Measurements from ENCODE around the gene MEGF6.

The MEGF6 gene

DNA sequence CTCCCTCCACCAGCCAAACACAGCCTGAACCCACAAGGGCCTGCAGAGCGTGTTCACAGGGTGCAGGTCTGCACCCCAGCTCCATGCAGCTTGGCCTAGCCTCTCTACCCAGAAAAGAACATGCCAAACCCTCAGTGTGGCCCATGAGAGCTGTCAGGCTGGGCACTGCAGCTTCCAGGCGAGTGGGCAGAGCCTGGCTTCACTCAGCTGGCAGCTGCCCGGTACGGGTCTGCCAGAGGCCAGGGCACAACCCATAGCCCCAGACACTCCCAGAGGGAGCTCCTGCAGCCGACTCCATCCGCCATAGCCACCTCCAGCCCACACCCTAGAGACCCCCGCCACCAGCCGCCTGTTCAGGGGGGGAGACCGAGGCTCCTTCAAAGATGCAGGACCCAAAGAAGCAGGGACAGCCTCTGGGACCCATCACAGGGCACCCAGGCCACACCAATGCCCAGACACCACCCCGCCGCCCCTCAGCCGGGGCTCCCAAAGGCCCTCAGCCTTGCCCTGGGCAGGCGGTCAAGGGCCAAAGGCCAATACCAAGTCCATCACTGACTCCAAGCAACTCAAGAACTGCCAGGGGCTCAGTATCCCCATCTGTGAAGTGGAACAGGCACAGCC lies 42.4 kb downstream of the MEGF6 start:
- no peak for DNase-seq

DNA sequence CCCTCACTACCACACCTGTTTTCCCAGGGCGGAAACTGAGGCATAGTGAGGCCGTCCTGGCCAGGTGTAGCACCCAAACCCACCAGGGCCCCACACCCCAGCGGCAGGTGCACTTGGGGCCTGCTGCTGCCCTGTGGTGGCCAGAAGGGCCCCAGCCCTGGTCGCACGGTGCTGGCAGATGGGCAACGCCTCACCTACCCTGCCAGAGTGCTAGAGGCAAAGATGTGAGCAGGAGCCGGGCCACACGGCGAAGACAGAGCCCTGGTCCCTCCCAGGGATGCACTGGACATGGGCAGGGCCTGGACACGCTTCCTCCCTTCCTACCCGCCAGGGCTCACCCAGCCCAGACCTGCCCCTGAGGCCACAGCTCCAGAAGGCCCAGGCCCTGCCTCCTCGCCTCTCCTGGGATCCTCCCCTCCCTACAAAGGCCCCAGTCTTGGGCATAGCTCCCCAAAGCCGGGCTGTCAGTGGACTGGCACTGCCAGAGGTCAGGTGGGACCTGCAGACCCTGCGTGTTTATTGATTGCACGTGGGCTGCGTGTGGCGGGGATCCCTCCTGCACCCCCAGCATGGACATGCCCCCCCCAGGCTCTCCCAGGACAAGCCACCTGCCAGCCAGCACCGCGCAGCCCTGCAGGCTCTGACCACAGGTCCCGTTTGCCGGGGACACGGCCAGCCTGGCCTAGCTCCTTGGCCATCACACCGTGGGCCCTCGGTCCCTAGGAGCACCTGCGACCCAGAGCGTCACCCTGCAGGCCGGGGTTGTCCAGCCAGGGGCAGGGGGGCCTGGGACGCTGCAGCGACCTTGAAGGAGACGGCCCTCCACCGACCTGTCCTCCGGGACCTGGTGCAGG lies 44.1 kb downstream of the MEGF6 start:
- no peak for DNase-seq

DNA sequence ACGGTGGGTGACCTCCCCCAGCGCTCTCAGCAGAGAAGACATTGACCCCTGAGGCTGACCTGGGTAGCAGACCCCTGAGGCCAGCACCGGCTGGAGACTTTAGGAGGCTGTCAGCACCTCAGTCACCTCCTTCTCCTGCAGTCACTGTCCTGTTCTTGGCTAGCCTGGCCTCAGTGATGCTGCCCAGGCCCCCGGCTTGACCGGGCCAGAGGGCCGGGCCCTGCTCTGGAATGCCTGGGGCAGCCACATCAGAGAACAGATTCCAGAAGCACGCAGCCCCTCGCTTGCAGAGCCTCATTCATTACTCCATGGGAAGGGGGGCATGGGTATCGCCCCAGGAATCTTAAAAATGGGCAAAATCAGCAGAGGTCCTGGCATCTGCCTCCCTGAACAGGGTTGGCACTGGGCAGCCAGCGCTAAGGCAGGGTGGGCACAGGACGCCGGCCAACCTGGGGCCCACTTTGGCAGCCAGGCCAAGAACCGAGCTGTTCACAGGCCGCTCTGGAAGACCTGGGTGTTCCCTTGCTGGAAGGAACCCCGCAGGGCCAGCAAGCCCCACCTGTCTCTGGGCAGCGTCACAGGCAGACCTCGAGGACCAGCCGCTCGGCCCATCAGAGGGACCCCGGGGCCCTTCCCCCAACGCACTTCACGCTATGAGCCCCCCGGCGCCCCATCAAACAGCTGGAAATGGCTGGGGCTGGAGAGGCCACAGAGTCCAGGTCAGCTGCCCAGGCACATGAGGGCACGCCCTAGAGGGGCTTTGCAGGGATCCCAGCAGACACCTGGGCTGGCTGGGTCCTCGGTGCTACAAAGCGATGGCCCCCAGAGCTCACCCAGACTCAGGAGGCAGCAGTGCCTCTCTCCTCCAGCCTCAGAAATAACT lies 45.1 kb downstream of the MEGF6 start:
- DNase-seq: no peak

DNA sequence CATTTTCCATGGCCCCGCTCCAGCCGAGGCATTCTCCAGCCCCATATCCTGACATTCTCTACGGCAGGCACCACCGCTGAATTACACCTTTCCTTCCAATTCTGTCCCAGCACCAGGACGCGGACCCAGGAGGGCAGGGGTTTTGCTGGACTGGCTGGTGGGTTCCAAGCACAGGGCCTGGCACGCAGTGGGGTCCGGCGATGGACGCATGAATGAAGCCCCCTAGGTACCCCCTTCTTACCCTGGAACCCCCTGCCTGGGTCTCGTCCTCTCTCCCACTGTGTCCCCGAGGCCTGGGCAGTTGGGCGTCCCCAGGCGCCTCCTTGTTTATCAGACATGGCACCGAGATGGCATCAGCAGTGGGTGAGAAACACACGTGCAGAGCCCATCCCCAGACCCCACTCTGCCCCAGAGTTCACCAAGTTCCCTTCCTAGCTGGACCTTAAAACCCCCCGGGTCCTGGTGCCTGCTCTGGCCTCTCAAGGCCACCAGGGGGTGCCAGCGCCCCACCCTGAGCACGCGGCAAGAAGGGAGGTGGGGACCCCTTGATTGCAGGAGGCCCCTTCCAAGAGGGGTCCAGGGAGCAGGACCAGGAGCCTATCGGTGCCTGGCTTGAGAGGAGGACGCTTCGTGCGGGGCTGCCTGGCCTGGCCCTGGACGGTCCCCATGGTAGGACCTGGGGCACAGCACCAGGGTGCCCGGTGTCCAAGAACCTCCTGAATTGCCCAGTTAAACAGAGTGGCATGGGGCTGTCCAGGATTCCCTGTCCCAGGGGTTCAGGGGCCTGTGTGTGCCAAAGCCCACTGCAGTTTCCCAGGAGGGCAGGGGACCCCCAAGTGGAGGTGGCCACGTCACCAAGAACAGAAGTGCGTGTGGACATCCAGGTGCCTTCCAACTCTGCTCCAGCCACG lies 46.1 kb downstream of the MEGF6 start:
- no peak for DNase-seq

DNA sequence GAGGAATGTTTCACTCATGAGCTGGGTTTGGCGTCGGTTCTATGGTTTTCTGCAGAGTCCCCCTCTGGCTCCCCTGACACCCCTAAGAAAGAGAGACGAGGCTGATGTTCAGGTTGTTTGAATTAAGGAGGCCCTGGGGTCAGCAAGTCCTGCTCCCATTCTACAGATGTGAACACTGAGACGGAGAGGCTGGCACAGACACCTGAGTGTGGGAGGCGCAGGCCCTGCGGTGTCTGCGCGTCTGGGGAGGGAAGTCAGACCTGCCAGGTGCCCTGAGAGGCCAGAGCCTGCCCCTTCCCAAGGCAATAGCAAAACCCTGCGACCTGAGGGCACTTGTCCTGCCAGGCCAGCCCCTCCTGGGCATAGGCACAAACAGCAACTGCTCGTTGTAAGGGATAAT lies 47.7 kb downstream of the MEGF6 start:
- no peak for DNase-seq

DNA sequence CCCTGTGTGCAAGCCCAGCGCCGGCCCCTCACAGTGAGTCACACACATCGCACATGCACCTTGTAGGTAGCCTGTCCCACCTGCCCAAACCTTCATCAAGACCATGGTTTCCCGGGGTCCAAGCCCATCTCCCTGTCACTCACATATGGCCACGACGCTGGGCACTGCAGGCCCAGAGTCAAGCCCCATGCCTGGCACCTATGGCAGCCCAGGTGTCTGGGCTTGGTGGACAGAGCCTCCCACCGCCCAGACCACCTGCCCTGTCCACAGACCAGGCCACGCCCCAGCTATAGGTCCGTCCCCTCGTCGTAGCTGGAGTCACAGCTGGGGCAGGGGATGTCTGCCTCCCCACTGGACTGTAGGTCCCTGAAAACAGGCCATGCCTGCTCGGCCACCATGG lies 48.2 kb downstream of the MEGF6 start:
- no peak for DNase-seq

DNA sequence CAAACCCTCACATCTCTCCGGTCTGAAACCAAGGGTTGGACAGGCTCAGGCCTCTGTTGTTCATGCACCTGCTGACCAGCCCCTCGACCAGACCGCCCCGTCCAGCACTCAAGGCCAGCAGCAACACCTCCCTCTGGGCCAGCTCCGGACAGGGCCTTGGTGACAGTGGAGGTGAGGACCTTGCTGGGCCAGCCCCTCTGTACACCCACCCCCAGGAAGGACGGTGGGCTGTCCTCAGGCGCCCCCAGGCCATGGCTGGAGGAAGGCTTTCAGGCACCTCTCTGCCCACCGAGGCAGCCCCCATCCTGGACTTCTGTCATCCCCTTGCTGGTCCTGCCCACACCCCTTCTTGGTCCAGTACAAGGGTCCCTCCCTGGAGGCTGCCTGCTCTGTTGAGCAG lies 48.6 kb downstream of the MEGF6 start:
- DNase-seq: no peak

DNA sequence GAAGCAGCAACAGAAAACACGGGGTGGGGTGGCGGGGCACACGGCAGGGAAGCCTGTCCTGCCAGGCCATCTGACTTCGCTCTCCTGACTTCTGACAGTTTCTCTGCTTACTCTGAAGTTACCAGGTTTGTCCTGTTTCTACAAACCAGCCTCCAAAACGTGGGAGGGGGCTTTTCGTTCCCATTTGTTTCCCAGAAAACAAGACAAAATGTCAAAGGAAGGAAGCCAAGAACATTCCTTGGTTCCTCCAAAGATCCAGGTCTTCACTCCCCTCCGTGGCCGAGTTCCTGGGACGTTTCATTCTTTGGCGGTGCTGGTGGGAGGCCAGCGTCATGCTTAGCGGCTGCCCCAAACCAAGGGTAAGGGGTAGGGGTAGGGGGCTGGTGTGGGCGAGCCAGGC lies 49.6 kb downstream of the MEGF6 start:
- no peak for DNase-seq

DNA sequence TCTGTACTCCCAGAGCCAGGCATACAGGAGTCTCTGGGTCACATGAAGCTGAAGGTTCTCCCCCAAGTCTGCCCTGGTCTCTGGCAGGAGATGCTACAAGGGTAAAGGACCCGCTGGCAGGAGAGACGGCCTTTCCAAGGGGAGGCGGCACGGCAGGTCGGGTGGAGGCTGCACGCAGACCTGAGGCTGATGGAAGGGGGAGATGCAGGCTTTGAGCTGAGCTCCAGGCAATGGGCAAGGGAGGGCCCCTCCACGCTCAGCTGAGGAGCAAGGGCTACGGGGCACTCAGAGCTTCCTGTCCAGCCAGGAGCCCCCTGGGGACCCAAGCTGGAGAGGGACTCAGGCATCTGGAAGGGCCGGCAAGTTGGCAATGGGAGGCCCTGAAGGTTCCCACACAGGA lies 50.3 kb downstream of the MEGF6 start:
- no peak for DNase-seq

DNA sequence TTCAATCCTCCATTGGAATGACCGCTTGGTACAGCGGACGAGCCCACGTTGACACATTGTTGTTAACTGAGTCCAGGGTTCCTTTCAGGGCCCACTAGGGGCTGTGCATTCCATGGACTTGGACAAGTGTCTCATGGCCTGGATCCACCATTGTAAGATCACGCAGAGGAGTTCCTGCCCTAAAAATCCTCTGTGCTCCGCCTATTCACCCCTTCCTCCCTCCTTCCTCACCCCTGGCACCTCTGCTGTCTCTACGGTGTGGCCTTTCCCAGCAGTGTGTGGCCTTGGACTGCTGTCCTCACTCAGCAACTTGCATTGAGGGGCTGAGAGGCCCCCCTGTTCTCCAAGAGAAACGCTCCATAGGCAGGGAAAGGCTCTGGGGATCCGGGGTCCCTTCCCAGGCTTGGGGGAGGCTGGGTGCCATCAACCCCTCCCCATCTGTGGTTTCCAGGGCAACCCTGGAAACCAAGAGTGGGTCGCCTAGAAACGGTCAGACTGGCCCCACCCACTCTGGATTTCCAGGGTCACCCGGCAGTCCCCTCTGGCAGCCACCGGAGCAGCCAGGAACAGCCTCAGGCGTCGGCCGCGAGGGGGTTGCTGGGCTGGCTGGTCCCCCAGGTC lies 50.9 kb downstream of the MEGF6 start:
- DNase-seq: no peak

DNA sequence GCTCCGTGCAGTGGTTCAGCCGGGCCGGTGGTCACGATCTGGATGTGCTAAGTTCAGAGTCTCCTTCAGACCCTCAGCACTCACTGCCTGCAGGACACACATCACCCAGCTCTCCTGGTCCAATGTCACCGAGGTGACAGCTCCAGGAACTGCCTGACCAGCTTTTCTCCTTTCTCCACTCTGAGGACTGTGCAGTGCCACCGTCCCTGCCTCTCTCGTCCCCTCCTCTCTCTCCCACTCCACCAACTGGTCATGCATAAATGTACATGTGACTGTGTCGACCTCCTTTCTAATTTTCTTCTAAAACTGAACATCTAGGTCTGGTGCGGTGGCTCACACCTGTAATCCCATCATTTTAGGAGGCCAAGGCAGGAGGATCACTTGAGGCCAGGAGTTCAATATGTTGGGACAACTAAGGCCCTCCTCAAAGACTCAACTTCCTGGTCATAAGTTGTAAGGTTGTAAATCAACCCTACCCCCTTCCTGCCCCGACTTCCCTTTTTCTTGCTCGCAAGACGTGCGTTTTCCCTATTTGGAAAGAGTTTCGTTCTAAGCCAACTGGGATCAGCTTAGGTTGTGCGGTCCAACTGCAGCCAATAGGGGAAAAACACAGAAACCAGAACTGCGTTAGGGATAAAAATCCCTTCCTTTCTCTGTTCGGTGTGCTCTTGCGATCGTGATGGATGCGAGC lies 53.1 kb downstream of the MEGF6 start:
- no peak for DNase-seq

DNA sequence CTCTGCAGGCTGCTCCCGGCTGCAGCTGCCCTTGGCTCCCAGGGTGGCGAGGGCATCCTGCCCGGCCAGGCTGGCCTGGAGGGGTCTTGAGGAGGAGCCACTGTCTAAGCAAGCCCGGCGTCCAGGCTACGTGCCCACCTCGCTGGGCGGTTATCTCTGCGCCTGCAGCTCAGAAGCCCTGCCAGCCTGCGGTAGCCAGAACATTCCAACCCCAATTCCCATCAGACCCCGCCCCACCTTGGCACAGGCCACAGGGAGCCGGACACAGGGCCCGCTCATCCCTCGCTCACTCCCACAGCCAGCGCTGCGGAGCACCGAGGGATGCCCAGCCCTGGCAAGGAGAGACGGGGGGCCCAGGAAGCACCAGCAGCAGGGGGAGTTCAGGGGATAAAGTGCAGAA lies 53.9 kb downstream of the MEGF6 start:
- no peak for DNase-seq

DNA sequence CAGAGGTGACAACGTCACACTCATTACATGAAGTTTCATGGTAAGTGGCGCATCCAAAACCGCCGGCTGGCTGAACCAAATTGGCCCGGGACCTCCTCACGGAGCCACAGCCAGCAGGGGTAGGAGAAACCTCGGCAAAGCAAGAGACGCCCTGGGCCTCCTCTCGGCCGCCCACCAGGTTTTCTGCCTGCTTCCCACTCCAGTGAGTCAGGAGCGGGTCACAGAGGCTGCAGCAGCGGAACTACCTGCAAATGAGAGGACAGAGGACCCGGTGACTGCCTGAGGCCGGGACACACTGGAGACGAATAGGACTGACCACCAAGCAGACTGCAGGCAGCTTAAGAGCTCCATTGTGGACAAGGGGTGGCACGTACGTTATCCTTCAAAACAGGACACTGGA lies 55.0 kb downstream of the MEGF6 start:
- no peak for DNase-seq

DNA sequence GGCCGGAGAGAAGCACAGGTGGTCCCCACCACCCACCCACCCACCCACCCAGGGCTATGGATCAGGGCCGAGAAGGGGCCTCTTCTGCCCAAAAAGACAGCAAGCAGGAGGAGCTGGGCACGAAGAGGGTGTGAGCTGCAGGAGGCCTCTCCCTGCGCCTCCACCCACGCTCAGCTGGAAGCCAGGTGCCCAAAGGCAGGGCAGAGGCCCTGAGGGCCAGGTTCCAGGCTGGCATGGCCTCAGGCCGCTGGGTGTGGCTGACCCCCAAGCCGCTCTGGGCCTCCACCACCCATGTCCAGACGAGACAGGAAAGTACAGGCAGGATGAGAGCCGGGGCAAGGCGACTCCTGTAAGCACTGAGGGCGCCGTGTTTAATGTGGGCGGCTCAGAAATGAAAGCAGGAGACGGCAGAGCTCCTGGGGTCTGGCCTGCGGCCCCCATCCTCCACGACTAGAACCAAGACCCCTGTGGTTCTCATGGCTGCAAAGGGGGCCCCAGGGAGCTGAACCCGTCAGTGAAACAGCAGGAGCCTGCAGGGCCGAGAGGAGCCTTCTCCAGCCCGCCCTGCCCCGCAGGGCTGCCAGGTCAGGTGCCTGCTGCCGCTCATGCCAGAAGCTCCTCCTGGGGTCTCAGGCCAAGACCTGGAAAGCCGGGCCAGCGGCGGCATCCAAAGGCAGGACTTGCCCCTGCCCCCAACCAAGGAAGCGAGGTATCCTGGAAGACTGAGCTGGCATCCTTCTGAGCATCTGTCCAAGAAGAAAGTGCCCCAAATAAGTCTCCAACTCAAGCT lies 56.0 kb downstream of the MEGF6 start:
- DNase-seq: no peak

DNA sequence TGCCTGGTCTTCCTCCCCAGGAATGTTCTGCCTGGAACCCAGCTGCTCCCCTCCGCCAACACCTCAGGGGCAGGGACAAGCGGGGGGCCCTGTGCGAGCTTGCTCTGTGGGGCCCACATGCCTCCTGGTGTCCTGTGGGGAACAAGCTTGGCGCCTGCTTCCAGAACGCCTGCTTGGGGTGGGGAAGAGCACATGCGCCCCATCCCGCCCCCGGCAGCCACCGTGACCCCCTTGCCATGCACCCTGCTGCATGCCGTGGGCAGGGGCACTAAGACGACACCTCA lies 57.4 kb downstream of the MEGF6 start:
- DNase-seq: no peak

DNA sequence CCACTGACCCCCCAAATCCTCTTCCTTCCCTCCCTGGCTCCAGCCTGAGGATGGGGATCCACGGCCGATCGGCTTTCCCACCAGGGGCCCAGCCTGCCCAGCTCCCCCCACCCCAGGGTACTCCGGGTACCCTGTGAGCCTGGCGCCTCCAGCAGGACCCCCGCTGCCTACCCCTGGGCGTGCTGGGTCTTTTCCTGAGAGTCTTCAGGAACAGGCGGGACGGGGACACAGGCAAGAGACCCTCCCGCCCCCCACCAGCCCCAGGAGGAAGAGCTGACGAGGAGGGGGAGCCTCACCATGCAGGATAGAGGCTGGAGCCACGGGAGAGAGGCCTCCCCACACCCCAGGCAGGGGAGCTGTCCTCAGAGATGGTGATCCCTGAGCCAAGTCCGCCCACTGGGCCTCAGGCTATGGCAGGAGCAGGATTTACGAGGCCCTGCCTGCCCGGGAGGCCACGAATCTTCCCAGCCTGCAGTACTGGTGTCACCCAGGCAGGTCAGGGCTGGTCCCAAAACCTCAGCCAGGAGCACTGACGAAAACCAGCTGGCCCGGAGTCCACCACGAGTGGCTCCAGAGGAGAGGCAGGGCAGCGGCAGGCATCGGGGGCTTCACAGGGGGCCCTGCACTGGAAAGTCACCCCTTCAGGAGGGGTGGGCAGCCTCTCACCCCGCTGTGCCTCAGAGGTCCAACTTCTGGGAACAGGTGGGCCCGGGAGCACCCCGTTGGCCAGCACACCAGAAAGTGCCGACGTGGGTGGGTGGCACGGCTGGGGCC lies 58.0 kb downstream of the MEGF6 start:
- DNase-seq: no peak

DNA sequence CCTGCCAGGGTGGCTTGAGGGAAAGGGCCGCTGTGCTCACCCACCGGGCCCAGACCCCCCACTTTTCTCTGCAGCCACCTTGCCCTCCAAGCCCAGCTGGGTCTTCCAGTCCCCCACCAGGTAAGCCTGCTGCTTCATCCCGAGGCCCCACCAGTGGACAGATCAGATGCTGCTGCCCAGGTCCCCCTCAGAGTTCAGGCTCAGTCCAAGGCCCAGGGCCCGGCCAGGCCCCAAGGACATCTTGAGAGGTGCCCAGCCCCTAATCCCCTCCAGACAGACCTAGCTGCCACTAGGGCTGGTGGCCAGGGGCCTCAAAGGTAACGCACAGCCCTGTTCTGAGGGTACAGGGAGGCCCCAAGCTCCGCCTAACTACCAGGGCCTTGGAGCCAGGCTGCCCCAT lies 58.6 kb downstream of the MEGF6 start:
- DNase-seq: no peak

DNA sequence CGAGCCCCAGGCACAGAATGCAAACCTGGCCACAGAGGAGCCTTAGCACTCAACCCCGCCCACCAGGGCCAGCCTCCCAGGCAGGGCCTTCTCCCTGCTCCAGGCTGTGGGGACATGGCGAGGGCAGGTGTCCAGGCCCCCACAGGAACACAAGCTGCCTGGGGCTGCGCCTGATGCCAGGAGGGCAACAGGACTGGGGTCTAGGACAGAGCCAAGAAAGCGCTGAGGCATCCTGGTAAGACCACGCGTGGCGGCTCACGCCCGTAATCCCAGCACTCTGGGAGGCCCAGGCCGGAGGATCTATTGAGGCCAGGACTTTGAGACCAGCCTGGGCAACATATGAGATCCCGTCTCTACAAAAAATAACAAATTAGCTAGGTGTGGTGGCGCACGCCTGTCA lies 59.1 kb downstream of the MEGF6 start:
- DNase-seq: no peak

DNA sequence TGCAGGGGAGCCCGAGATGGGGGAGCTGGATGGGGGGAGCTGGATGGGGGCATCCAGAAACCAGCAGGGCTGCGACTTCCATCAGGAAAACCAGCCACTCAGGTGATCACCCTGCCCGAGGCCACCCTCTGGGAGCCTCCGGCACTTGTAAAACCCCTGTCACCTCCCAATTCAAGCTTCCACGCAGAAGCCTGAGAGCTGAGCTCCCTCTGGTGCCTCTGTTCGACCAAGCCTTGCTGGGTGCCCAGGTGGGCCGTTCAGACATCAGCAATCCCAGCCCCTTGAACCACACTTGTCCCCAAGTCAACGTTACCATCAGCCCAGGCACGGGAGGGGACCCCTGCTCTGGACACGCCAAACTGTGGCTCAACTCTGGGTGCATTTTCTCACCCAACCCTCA lies 59.6 kb downstream of the MEGF6 start:
- no peak for DNase-seq

DNA sequence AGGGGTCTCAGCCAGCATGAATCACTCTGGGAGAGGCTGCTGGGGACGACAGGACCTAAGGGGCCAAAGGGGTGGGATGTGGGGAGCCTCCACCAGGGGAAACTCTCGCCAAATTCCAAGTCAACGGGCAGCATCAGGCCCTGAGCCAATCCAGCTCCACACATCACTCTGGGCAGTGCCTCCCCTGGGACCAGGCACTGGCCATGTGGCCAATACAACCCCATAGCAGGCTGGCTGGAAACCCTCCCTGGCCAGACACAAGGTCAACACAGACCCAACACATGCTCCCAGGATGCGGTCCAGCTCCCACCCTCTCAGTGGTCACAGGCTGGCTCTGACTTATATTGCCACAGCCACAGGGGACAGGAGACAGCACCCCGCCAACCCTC lies 60.0 kb downstream of the MEGF6 start:
- no peak for DNase-seq
